HCT116 (cell line): Measurements from ENCODE around the gene TNFAIP2. TPM values are rescaled to one million over a fixed set of nuclear protein-coding genes. Genes with fewer than 3 reads are reported as not detected.

Source experiments
- ATAC-seq: fragments of 200-7000 bp; cut with Tn5 transposase; 2 replicates; pipeline ENCODE4 v1.9.1; 2020; ENCODE audit warnings: mild to moderate bottlenecking, moderate library complexity
- BruUV-seq: library from RNA; stranded (reverse); fragments of 400-500 nt; replicated peaks from 2 replicates; lab custom pipeline; 2021; lab: Mats Ljungman, UMichigan
- CTCF ChIA-PET: fragments of 300-600 bp; sonication (Branson Sonifier 250); formaldehyde crosslinking; loops from one replicate; lab custom pipeline; 2021; ENCODE audit warnings: antibody characterized with exemption; lab: Charles Lee
- POLR2A ChIA-PET: fragments of 300-600, 350-600 bp; sonication (Branson Sonifier 250); formaldehyde crosslinking; loops from one replicate; lab custom pipeline; 2021; ENCODE audit warnings: antibody characterized with exemption; lab: Charles Lee
- RAD21 ChIA-PET, 2 experiments: fragments of 300-600 bp; sonication (Branson Sonifier 250); formaldehyde crosslinking; loops; one replicate each; lab custom pipeline; 2023; ENCODE audit warnings: low total read pairs in 2 of 2; ENCODE audit not compliant: uncharacterized antibody in 2 of 2, unreplicated experiment in 2 of 2, low non-redundant PET in 1 of 2; lab: Charles Lee
- DNase-seq: peaks from one replicate; pipeline ENCODE4 v3.0.0-alpha.2; 2010; ENCODE audit warnings: low read depth, low spot score
- H2AFZ ChIP-seq: fragments of 200-600 bp; shearing (Covaris generic), sonication (generic); 2 replicates; pipeline ENCODE4 v1.6.1; 2017; ENCODE audit warnings: low read depth, mixed run types, mixed read lengths, antibody characterized with exemption, low read length; ENCODE audit not compliant: poor library complexity, severe bottlenecking
- H3K27ac ChIP-seq: 2 replicates; pipeline ENCODE4 v1.5.1; 2012; ENCODE audit warnings: low read depth, low read length
- H3K27me3 ChIP-seq: fragments of 200-600 bp; sonication (generic); 2 replicates; pipeline ENCODE4 v1.6.1; 2016; ENCODE audit warnings: mixed run types, low read length, mixed read lengths; ENCODE audit not compliant: insufficient read depth
- H3K36me3 ChIP-seq, 2 experiments: fragments of 200-500 bp in 1 of 2; fragments of 200-600 bp in 1 of 2; sonication (Bioruptor generic) in 1 of 2; sonication (generic) in 1 of 2; 2 replicates each; pipeline versions ENCODE4 v1.5.1 to v1.6.1; 2014 to 2016; ENCODE audit warnings: low read length in 2 of 2, inconsistent platforms in 1 of 2, mixed read lengths in 1 of 2, mixed run types in 1 of 2; ENCODE audit not compliant: insufficient read depth in 2 of 2, control insufficient read depth in 1 of 2
- H3K4me1 ChIP-seq, 2 experiments: fragments of 200-600 bp in 1 of 2; sonication (generic) in 1 of 2; 2 replicates each; pipeline versions ENCODE4 v1.5.1 to v1.6.1; 2012 to 2017; ENCODE audit warnings: low read length in 2 of 2, inconsistent platforms in 1 of 2, mild to moderate bottlenecking in 1 of 2, mixed read lengths in 1 of 2, mixed run types in 1 of 2, moderate library complexity in 1 of 2; ENCODE audit not compliant: insufficient read depth in 2 of 2, control insufficient read depth in 1 of 2
- H3K4me2 ChIP-seq: fragments of 200-600 bp; sonication (generic); 2 replicates; pipeline ENCODE4 v1.6.1; 2017; ENCODE audit warnings: mixed run types, low read length, mixed read lengths
- H3K4me3 ChIP-seq, 2 experiments: fragments of 200-600 bp in 1 of 2; sonication (generic) in 1 of 2; replicated peaks in 1 of 2; 2 replicates each; pipeline ENCODE4 v1.5.1; 2011 to 2016; ENCODE audit warnings: low read length in 2 of 2, control low read depth in 1 of 2, low read depth in 1 of 2, mild to moderate bottlenecking in 1 of 2, mixed read lengths in 1 of 2, mixed run types in 1 of 2
- H3K79me2 ChIP-seq: fragments of 200-600 bp; sonication (generic); 2 replicates; pipeline ENCODE4 v1.6.1; 2017; ENCODE audit warnings: mild to moderate bottlenecking, mixed run types, low read length, moderate library complexity, mixed read lengths; ENCODE audit not compliant: insufficient read depth
- H3K9ac ChIP-seq: fragments of 200-600 bp; sonication (generic); 2 replicates; pipeline ENCODE4 v1.6.1; 2016; ENCODE audit warnings: low read length, mixed read lengths
- H3K9me2 ChIP-seq: fragments of 200-600 bp; sonication (generic), shearing (Covaris generic); 2 replicates; pipeline ENCODE4 v1.6.1; 2017; ENCODE audit warnings: mixed run types, mild to moderate bottlenecking, moderate library complexity; ENCODE audit not compliant: insufficient read depth
- H3K9me3 ChIP-seq, 2 experiments: fragments of 200-500 bp in 1 of 2; fragments of 200-600 bp in 1 of 2; sonication (Bioruptor generic) in 1 of 2; sonication (generic) in 1 of 2; 2 replicates each; pipeline ENCODE4 v1.6.1; 2014 to 2017; ENCODE audit warnings: low read length in 2 of 2, mixed read lengths in 2 of 2, inconsistent platforms in 1 of 2, low read depth in 1 of 2, mild to moderate bottlenecking in 1 of 2, mixed run types in 1 of 2, moderate library complexity in 1 of 2; ENCODE audit not compliant: control insufficient read depth in 1 of 2, insufficient read depth in 1 of 2
- H4K20me1 ChIP-seq: fragments of 200-600 bp; sonication (generic), shearing (Covaris generic); 2 replicates; pipeline ENCODE4 v1.6.1; 2017; ENCODE audit warnings: mixed run types, mild to moderate bottlenecking, moderate library complexity; ENCODE audit not compliant: insufficient read depth
- CEBPB ChIP-seq: IDR thresholded peaks from 2 replicates; pipeline ENCODE4 v1.6.1; 2012; ENCODE audit warnings: low read depth
- CTCF ChIP-seq, 3 experiments: fragments of 200-600 bp in 1 of 3; sonication (generic) in 1 of 3; IDR thresholded peaks in 2 of 3; conservative IDR thresholded peaks in 1 of 3; 2 replicates each; pipeline ENCODE4 v1.5.1; 2012 to 2017; ENCODE audit warnings: low read depth in 2 of 3, low read length in 2 of 3, antibody characterized with exemption in 1 of 3, borderline replicate concordance in 1 of 3, control low read depth in 1 of 3, mild to moderate bottlenecking in 1 of 3, mixed read lengths in 1 of 3, mixed run types in 1 of 3, moderate library complexity in 1 of 3; ENCODE audit not compliant: insufficient read depth in 1 of 3
- EGR1 ChIP-seq: IDR thresholded peaks from 2 replicates; pipeline ENCODE4 v1.6.1; 2012; ENCODE audit warnings: low read depth
- ELF1 ChIP-seq: IDR thresholded peaks from 2 replicates; pipeline ENCODE4 v1.6.1; 2012; ENCODE audit warnings: low read depth, borderline replicate concordance
- EZH2phosphoT487 ChIP-seq: fragments of 200-600 bp; IDR thresholded peaks from 2 replicates; pipeline ENCODE4 v1.6.1; 2018; ENCODE audit warnings: antibody characterized with exemption, borderline replicate concordance
- FOSL1 ChIP-seq: IDR thresholded peaks from 2 replicates; pipeline ENCODE4 v1.6.1; 2012; ENCODE audit warnings: low read depth
- JUND ChIP-seq: IDR thresholded peaks from 2 replicates; pipeline ENCODE4 v1.6.1; 2012
- POLR2A ChIP-seq: IDR thresholded peaks from 2 replicates; pipeline ENCODE4 v1.7.0; 2011; ENCODE audit warnings: borderline replicate concordance; ENCODE audit not compliant: insufficient read depth, insufficient read length; ENCODE audit errors: extremely low read depth
- SP1 ChIP-seq: IDR thresholded peaks from 2 replicates; pipeline ENCODE4 v1.6.1; 2012; ENCODE audit warnings: low read depth
- SRF ChIP-seq: IDR thresholded peaks from 2 replicates; pipeline ENCODE4 v1.6.1; 2012; ENCODE audit warnings: low read depth
- YY1 ChIP-seq: IDR thresholded peaks from 2 replicates; pipeline ENCODE4 v1.6.1; 2011; ENCODE audit warnings: low read length, low read depth, moderate library complexity, mild to moderate bottlenecking; ENCODE audit not compliant: insufficient replicate concordance; ENCODE audit errors: extremely low read depth
- ZFX ChIP-seq: fragments of 450-650 bp; IDR thresholded peaks from 2 replicates; pipeline ENCODE4 v1.6.1; 2017
- ZNF274 ChIP-seq: fragments of 200-500 bp; sonication (Bioruptor generic); IDR thresholded peaks from 2 replicates; pipeline ENCODE4 v1.6.1; 2014; ENCODE audit warnings: mild to moderate bottlenecking, low read depth, low read length, inconsistent platforms
- intact Hi-C: fragments of 100-400 bp; cut with micrococcal nuclease; formaldehyde crosslinking; loops from 2 replicates; pipeline ENCODE4 v1.10.0; 2022
- total RNA-seq: library from RNA; stranded (reverse); gene quantifications from one replicate; pipeline ENCODE4 v1.2.1, GENCODE V29; 2021; ENCODE audit not compliant: unreplicated experiment
- TF ChIP-seq, protein P1 (sequence below): IDR thresholded peaks from 2 replicates; pipeline ENCODE4 v1.6.1; 2012
- TF ChIP-seq, protein P2 (sequence below): IDR thresholded peaks from 2 replicates; pipeline ENCODE4 v1.6.1; 2011; ENCODE audit warnings: mild to moderate bottlenecking, low read length, moderate library complexity; ENCODE audit not compliant: insufficient replicate concordance; ENCODE audit errors: extremely low read depth

Gene TNFAIP2
- total RNA-seq, 1 experiment from 2014 or later, result 74.8 TPM

DNA sequence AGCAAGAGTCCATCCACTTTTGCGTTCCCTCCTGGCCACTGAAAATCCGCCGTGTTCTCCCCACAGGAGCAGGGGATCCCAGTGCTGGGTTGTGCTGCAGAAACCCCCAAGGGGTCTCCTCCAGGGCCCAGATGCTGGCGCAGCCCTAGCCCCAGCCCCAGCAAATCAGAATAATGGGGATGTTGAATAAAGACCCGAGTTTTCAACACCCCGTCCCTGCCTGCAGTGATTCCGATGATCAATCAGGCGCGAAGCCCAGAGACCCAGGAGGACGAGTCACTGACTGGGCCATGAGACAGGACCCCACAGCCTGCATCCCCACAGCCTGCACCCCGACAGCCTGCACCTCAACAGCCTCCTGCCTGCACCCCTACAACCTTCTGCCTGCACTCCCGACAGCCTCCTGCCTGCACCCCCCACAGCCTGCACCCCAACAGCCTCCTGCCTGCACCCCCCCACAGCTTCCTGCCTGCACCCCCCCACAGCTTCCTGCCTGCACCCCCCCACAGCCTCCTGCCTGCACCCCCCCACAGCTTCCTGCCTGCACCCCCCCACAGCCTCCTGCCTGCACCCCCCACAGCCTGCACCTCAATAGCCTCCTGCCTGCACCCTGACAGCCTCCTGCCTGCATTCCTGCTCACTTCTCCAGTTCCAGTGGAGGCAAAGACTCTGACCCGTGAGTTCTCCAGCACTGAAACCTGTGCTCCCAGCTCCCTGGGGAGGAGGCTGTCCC lies 37.2 kb downstream of the TNFAIP2 start:
- no TSS peak for BruUV-seq
- H3K4me1 ChIP-seq, result peaks cover 13 to 28% of the 10 kb centered on the region in 2 experiments
- H3K4me2 ChIP-seq, result peak overlapping the region; percentile 66
- H3K9me2 ChIP-seq, result no peaks in the 10 kb centered on the region
- no peaks in the 10 kb centered on the region for H3K9me3 ChIP-seq
- intact Hi-C loops, result no loop called here
- H3K4me3 ChIP-seq, result peak overlapping the region in 1 of 2 experiments; percentile 26; a peak in 2 of 4 replicates
- ATAC-seq, result no peak
- no peaks in the 10 kb centered on the region for H3K36me3 ChIP-seq
- no peaks in the 10 kb centered on the region for H3K79me2 ChIP-seq
- H3K27ac ChIP-seq, result no peak overlapping the region
- H3K9ac ChIP-seq, result 0 out of 2 replicates have a peak overlapping the region, but pooled peaks have one; percentile 10
- RAD21 ChIA-PET, result no interaction called here
- POLR2A ChIA-PET, result no interaction called here
- no peak for TF ChIP-seq YY1
- TF ChIP-seq CTCF (IDR thresholded peaks at IDR 0.05 in 2 of 3, conservative IDR thresholded peaks at IDR 0.05 in 1 of 3; ENCODE audit: borderline replicate concordance in 1 of 3, insufficient read depth in 1 of 3, low read depth in 2 of 3, low read length in 2 of 3), result no peak
- no peak for TF ChIP-seq JUND
- no peak for TF ChIP-seq ZFX
- TF ChIP-seq, all 23 proteins: peak for 0
- Histone ChIP-seq H3K27me3 (no peaks in the 10 kb centered on the region), H4K20me1 (no peaks in the 10 kb centered on the region), H2AFZ (peak overlapping the region; percentile 57)
- CTCF ChIA-PET, result no interaction called here
- DNase-seq, result no peak

GRCh38 chr14:103161054-103161397 lies 37.8 kb downstream of the TNFAIP2 start:
- peak overlapping the region; percentile 66 for H3K4me2 ChIP-seq
- CTCF ChIA-PET, result no interaction called here
- peaks cover 13 to 23% of the 10 kb centered on the region in 2 experiments for H3K4me1 ChIP-seq
- no TSS peak for BruUV-seq
- no peaks in the 10 kb centered on the region for H3K79me2 ChIP-seq
- H3K9me3 ChIP-seq, result no peaks in the 10 kb centered on the region
- TF ChIP-seq EZH2phosphoT487, result no peak
- TF ChIP-seq CEBPB, result no peak
- no peak; the same call in 1 of the 2 replicates for TF ChIP-seq SP1
- no peak for TF ChIP-seq ZFX
- TF ChIP-seq POLR2A, result no peak
- no peak for TF ChIP-seq ZNF274
- TF ChIP-seq ELF1, result no peak
- TF ChIP-seq, protein P1, sequence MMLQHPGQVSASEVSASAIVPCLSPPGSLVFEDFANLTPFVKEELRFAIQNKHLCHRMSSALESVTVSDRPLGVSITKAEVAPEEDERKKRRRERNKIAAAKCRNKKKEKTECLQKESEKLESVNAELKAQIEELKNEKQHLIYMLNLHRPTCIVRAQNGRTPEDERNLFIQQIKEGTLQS, result no peak
- TF ChIP-seq YY1, result no peak
- TF ChIP-seq FOSL1, result no peak
- TF ChIP-seq SRF, result no peak
- TF ChIP-seq EGR1, result no peak
- TF ChIP-seq, protein P2, sequence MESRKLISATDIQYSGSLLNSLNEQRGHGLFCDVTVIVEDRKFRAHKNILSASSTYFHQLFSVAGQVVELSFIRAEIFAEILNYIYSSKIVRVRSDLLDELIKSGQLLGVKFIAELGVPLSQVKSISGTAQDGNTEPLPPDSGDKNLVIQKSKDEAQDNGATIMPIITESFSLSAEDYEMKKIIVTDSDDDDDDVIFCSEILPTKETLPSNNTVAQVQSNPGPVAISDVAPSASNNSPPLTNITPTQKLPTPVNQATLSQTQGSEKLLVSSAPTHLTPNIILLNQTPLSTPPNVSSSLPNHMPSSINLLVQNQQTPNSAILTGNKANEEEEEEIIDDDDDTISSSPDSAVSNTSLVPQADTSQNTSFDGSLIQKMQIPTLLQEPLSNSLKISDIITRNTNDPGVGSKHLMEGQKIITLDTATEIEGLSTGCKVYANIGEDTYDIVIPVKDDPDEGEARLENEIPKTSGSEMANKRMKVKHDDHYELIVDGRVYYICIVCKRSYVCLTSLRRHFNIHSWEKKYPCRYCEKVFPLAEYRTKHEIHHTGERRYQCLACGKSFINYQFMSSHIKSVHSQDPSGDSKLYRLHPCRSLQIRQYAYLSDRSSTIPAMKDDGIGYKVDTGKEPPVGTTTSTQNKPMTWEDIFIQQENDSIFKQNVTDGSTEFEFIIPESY, result no peak
- TF ChIP-seq, all 23 proteins: peak for 0
- no peaks in the 10 kb centered on the region for H4K20me1 ChIP-seq
- ChIA-PET RAD21 (no interaction called here), POLR2A (no interaction called here)
- H3K27me3 ChIP-seq, result no peaks in the 10 kb centered on the region
- intact Hi-C loops, result no loop called here
- DNase-seq (no peak), ATAC-seq (peak; percentile 85)
- no peaks in the 10 kb centered on the region for H3K36me3 ChIP-seq
- H3K4me3 ChIP-seq, result peak overlapping the region in 1 of 2 experiments; percentile 26; a peak in 2 of 4 replicates
- 0 out of 2 replicates have a peak overlapping the region, but pooled peaks have one; percentile 10 for H3K9ac ChIP-seq
- peak overlapping the region; percentile 57 for H2AFZ ChIP-seq
- no peaks in the 10 kb centered on the region for H3K9me2 ChIP-seq
- H3K27ac ChIP-seq, result 0 out of 2 replicates have a peak overlapping the region, but pooled peaks have one; percentile 13
